Transverse colon (tissue), 4 donors: ENCODE measurements around the gene LYVE1.

ENCODE experiments used
- EP300 ChIP-seq: sonication (generic); formaldehyde crosslinking; IDR thresholded peaks from one replicate; pipeline ENCODE4 v1.6.1; 2017; ENCODE audit warnings: antibody characterized with exemption, low read depth
- POLR2A ChIP-seq: fragments of 450-650 bp; IDR thresholded peaks from one replicate; pipeline ENCODE4 v1.6.1; 2016; ENCODE audit warnings: antibody characterized with exemption, mild to moderate bottlenecking, moderate library complexity
- POLR2AphosphoS5 ChIP-seq, 3 donors: sonication (generic); formaldehyde crosslinking; IDR thresholded peaks; one replicate each; pipeline ENCODE4 v1.6.1; 2016; ENCODE audit warnings: antibody characterized with exemption in 3 of 3
- TF ChIP-seq, protein P1 (sequence below), 5 experiments: fragments of 200-600 bp in 3 of 5; fragments of 450-650 bp in 2 of 5; sonication (generic) in 3 of 5; IDR thresholded peaks; 1 replicate in 2 of 5; 2 replicates in 3 of 5; pipeline ENCODE4 v1.5.1; 2016 to 2017; ENCODE audit warnings: antibody characterized with exemption in 5 of 5, inconsistent platforms in 3 of 5, mild to moderate bottlenecking in 2 of 5, moderate library complexity in 1 of 5

DNA sequence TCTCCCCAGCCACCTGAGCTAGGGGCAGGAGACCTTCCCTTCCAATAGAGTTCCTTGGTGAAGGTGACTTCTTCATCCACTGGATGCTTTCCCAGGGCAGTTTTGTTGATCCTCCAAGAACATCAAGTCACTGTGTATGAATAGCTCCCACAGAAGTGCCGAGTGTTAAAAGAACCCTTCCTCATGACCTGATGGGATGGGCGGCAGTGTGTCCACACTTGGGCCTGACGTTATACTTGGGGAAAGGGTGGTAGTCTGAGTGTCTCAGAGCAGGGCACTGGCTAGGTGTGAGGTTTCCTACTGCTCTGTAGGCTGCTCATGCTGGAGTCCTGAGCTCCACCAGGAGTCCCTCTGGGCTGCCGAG, 7.6 kb upstream of the LYVE1 start:
- TF ChIP-seq, protein P1, sequence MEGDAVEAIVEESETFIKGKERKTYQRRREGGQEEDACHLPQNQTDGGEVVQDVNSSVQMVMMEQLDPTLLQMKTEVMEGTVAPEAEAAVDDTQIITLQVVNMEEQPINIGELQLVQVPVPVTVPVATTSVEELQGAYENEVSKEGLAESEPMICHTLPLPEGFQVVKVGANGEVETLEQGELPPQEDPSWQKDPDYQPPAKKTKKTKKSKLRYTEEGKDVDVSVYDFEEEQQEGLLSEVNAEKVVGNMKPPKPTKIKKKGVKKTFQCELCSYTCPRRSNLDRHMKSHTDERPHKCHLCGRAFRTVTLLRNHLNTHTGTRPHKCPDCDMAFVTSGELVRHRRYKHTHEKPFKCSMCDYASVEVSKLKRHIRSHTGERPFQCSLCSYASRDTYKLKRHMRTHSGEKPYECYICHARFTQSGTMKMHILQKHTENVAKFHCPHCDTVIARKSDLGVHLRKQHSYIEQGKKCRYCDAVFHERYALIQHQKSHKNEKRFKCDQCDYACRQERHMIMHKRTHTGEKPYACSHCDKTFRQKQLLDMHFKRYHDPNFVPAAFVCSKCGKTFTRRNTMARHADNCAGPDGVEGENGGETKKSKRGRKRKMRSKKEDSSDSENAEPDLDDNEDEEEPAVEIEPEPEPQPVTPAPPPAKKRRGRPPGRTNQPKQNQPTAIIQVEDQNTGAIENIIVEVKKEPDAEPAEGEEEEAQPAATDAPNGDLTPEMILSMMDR (IDR thresholded peaks at IDR 0.05), result no peak
- TF ChIP-seq POLR2AphosphoS5 (IDR thresholded peaks at IDR 0.05) (no peak), POLR2A (no peak), EP300 (no peak)
